Astrocyte (in vitro differentiated cells and primary cell): ENCODE data around the gene PITPNM3.

Source experiments
- CTCF ChIP-seq: IDR thresholded peaks from 2 replicates; pipeline ENCODE4 v1.5.1; 2011; ENCODE audit warnings: low read depth, mild to moderate bottlenecking, inconsistent platforms, low read length, moderate library complexity; ENCODE audit not compliant: insufficient read depth
- EZH2 ChIP-seq: IDR thresholded peaks from 2 replicates; pipeline ENCODE4 v1.6.1; 2012; ENCODE audit warnings: mild to moderate bottlenecking, low read length, inconsistent platforms; ENCODE audit not compliant: insufficient read depth

- no peak for TF ChIP-seq CTCF
- no peak for TF ChIP-seq EZH2
Observed at GRCh38 chr17:6544011-6544370, 12.4 kb downstream of the PITPNM3 start.
